ENCODE results near the gene ZDBF2.

DNA sequence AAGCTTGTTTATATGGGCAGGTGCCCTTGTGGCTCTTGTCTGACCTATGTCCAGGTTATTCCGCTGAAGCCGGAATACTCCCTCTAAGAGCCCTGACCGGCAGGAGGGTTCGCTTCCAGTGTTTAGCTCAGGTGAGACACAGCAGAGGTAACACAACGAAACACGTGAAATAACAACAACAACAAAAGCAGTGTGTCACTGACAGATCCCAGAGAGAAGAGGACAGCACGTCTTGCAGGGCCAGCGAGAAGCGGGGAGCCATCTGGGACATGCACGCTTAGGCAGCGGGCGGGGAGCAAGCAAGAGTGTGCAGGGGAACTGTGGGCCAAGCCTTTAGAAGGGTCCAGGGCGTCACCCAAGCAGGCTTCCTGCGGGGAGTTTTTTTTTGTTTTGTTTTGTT, 17.1 kb upstream of the ZDBF2 start:
- no peak for TF ChIP-seq CTCF (IDR thresholded peaks at IDR 0.05; ENCODE audit: low read depth, low read length, poor library complexity, severe bottlenecking)
- TF ChIP-seq EZH2phosphoT487 (IDR thresholded peaks at IDR 0.05; ENCODE audit: borderline replicate concordance, low read length) = no peak

Data from DOHH2 (cell line).